ENCODE measurements around the gene WWC2. TPM values are rescaled to one million over a fixed set of nuclear protein-coding genes. Genes with fewer than 3 reads are reported as not detected.

The WWC2 gene
- polyA plus RNA-seq, 4 donors = 0.22 to 15.6 (median 2.1) TPM

GRCh38 chr4:183256756-183257385 lies 157.8 kb downstream of the WWC2 start:
- Histone ChIP-seq H3K36me3 (ENCODE audit: control insufficient read depth in 3 of 3, insufficient read depth in 2 of 3, low read depth in 1 of 3, low read length in 3 of 3) (peaks cover 0 to 11% (median 0%) of the 10 kb centered on the region in 3 donors), H3K27me3 (ENCODE audit: control insufficient read depth in 3 of 3, insufficient read depth in 3 of 3, low read length in 3 of 3) (no peaks in the 10 kb centered on the region), H3K4me3 (ENCODE audit: low read depth in 1 of 3, low read length in 3 of 3) (no peak overlapping the region), H3K9me3 (ENCODE audit: control insufficient read depth in 2 of 2, insufficient read depth in 1 of 2, low read depth in 1 of 2, low read length in 1 of 2) (no peaks in the 10 kb centered on the region), H3K4me1 (ENCODE audit: control insufficient read depth in 3 of 3, insufficient read depth in 2 of 3, low read depth in 1 of 3, low read length in 2 of 3) (peaks cover 0 to 21% (median 0%) of the 10 kb centered on the region in 3 donors), H3K27ac (ENCODE audit: low read depth in 1 of 3, low read length in 2 of 3) (no peak overlapping the region)
- DNase-seq = peak; percentile 32 to 61
- no peak for FAIRE-seq
- 35 to 45% (median 38%) methylated on average over 9 of the region's 9 CpGs for WGBS, 3 donors

- H3K9me3 ChIP-seq (ENCODE audit: control insufficient read depth in 2 of 2, insufficient read depth in 1 of 2, low read depth in 1 of 2, low read length in 1 of 2) = no peaks in the 10 kb centered on the region
- no peak overlapping the region for H3K27ac ChIP-seq (ENCODE audit: low read depth in 1 of 3, low read length in 2 of 3)
- no peak overlapping the region for H3K4me3 ChIP-seq (ENCODE audit: low read depth in 1 of 3, low read length in 3 of 3)
- H3K27me3 ChIP-seq (ENCODE audit: control insufficient read depth in 3 of 3, insufficient read depth in 3 of 3, low read length in 3 of 3) = no peaks in the 10 kb centered on the region
- H3K36me3 ChIP-seq (ENCODE audit: control insufficient read depth in 3 of 3, insufficient read depth in 2 of 3, low read depth in 1 of 3, low read length in 3 of 3) = peaks cover 0 to 7% (median 0%) of the 10 kb centered on the region in 3 donors
- DNase-seq = no peak
- FAIRE-seq = no peak
- WGBS, 3 donors = 75 to 86% (median 86%) methylated on average over 6 of the region's 6 CpGs
- H3K4me1 ChIP-seq (ENCODE audit: control insufficient read depth in 3 of 3, insufficient read depth in 2 of 3, low read depth in 1 of 3, low read length in 2 of 3) = peaks cover 0 to 29% (median 0%) of the 10 kb centered on the region in 3 donors
Measured at GRCh38 chr4:183257808-183258207, 158.8 kb downstream of the WWC2 start.

GRCh38 chr4:183260491-183261151 lies 161.6 kb downstream of the WWC2 start:
- H3K27me3 ChIP-seq (ENCODE audit: control insufficient read depth in 3 of 3, insufficient read depth in 3 of 3, low read length in 3 of 3) = peaks cover 0 to 1% (median 0%) of the 10 kb centered on the region in 3 donors
- WGBS, 3 donors = 46 to 76% (median 57%) methylated on average over 10 of the region's 10 CpGs
- H3K27ac ChIP-seq (ENCODE audit: low read depth in 1 of 3, low read length in 2 of 3) = peak overlapping the region in 1 of 3 donors; percentile 3
- H3K4me3 ChIP-seq (ENCODE audit: low read depth in 1 of 3, low read length in 3 of 3) = no peak overlapping the region
- H3K9me3 ChIP-seq (ENCODE audit: control insufficient read depth in 2 of 2, insufficient read depth in 1 of 2, low read depth in 1 of 2, low read length in 1 of 2) = no peaks in the 10 kb centered on the region
- DNase-seq = peak; percentile 39 to 82
- H3K4me1 ChIP-seq (ENCODE audit: control insufficient read depth in 3 of 3, insufficient read depth in 2 of 3, low read depth in 1 of 3, low read length in 2 of 3) = peaks cover 0 to 26% (median 0%) of the 10 kb centered on the region in 3 donors
- peaks cover 0 to 6% (median 0%) of the 10 kb centered on the region in 3 donors for H3K36me3 ChIP-seq (ENCODE audit: control insufficient read depth in 3 of 3, insufficient read depth in 2 of 3, low read depth in 1 of 3, low read length in 3 of 3)
- no peak for FAIRE-seq

- Histone ChIP-seq H3K4me1 (ENCODE audit: control insufficient read depth in 3 of 3, insufficient read depth in 2 of 3, low read depth in 1 of 3, low read length in 2 of 3) (peaks cover 0 to 22% (median 0%) of the 10 kb centered on the region in 3 donors), H3K9me3 (ENCODE audit: control insufficient read depth in 2 of 2, insufficient read depth in 1 of 2, low read depth in 1 of 2, low read length in 1 of 2) (no peaks in the 10 kb centered on the region), H3K27me3 (ENCODE audit: control insufficient read depth in 3 of 3, insufficient read depth in 3 of 3, low read length in 3 of 3) (peaks cover 0 to 2% (median 0%) of the 10 kb centered on the region in 3 donors), H3K36me3 (ENCODE audit: control insufficient read depth in 3 of 3, insufficient read depth in 2 of 3, low read depth in 1 of 3, low read length in 3 of 3) (peaks cover 0 to 6% (median 0%) of the 10 kb centered on the region in 3 donors), H3K27ac (ENCODE audit: low read depth in 1 of 3, low read length in 2 of 3) (peak overlapping the region in 2 of 3 donors; percentile 18 to 63), H3K4me3 (ENCODE audit: low read depth in 1 of 3, low read length in 3 of 3) (no peak overlapping the region)
- FAIRE-seq (no peak), DNase-seq (peak; percentile 83 to 89)
- WGBS, 3 donors = 5 to 10% (median 6%) methylated on average over 7 of the region's 7 CpGs
Measured at GRCh38 chr4:183261953-183262775, 163.1 kb downstream of the WWC2 start.

- H3K27ac ChIP-seq (ENCODE audit: low read depth in 1 of 3, low read length in 2 of 3) = peak overlapping the region in 1 of 3 donors; percentile 63
- FAIRE-seq (no peak), DNase-seq (peak in 1 of 2 donors; percentile 5)
- 16 to 44% (median 21%) methylated on average over 6 of the region's 6 CpGs for WGBS, 3 donors
- no peak overlapping the region for H3K4me3 ChIP-seq (ENCODE audit: low read depth in 1 of 3, low read length in 3 of 3)
- H3K9me3 ChIP-seq (ENCODE audit: control insufficient read depth in 2 of 2, insufficient read depth in 1 of 2, low read depth in 1 of 2, low read length in 1 of 2) = no peaks in the 10 kb centered on the region
- H3K27me3 ChIP-seq (ENCODE audit: control insufficient read depth in 3 of 3, insufficient read depth in 3 of 3, low read length in 3 of 3) = peaks cover 0 to 2% (median 0%) of the 10 kb centered on the region in 3 donors
- H3K36me3 ChIP-seq (ENCODE audit: control insufficient read depth in 3 of 3, insufficient read depth in 2 of 3, low read depth in 1 of 3, low read length in 3 of 3) = peaks cover 0 to 6% (median 0%) of the 10 kb centered on the region in 3 donors
- H3K4me1 ChIP-seq (ENCODE audit: control insufficient read depth in 3 of 3, insufficient read depth in 2 of 3, low read depth in 1 of 3, low read length in 2 of 3) = peaks cover 0 to 22% (median 0%) of the 10 kb centered on the region in 3 donors
Measured at GRCh38 chr4:183262776-183263100, 163.7 kb downstream of the WWC2 start.

GRCh38 chr4:183263787-183264386 lies 164.8 kb downstream of the WWC2 start:
- FAIRE-seq (no peak), DNase-seq (no peak)
- Histone ChIP-seq H3K27ac (ENCODE audit: low read depth in 1 of 3, low read length in 2 of 3) (no peak overlapping the region), H3K27me3 (ENCODE audit: control insufficient read depth in 3 of 3, insufficient read depth in 3 of 3, low read length in 3 of 3) (peaks cover 0 to 2% (median 0%) of the 10 kb centered on the region in 3 donors), H3K4me1 (ENCODE audit: control insufficient read depth in 3 of 3, insufficient read depth in 2 of 3, low read depth in 1 of 3, low read length in 2 of 3) (peaks cover 0 to 22% (median 0%) of the 10 kb centered on the region in 3 donors), H3K36me3 (ENCODE audit: control insufficient read depth in 3 of 3, insufficient read depth in 2 of 3, low read depth in 1 of 3, low read length in 3 of 3) (peaks cover 0 to 8% (median 0%) of the 10 kb centered on the region in 3 donors), H3K9me3 (ENCODE audit: control insufficient read depth in 2 of 2, insufficient read depth in 1 of 2, low read depth in 1 of 2, low read length in 1 of 2) (no peaks in the 10 kb centered on the region), H3K4me3 (ENCODE audit: low read depth in 1 of 3, low read length in 3 of 3) (no peak overlapping the region)
- WGBS, 3 donors = 74 to 81% (median 77%) methylated on average over 8 of the region's 8 CpGs

- H3K9me3 ChIP-seq (ENCODE audit: control insufficient read depth in 2 of 2, insufficient read depth in 1 of 2, low read depth in 1 of 2, low read length in 1 of 2) = no peaks in the 10 kb centered on the region
- peaks cover 0 to 22% (median 0%) of the 10 kb centered on the region in 3 donors for H3K4me1 ChIP-seq (ENCODE audit: control insufficient read depth in 3 of 3, insufficient read depth in 2 of 3, low read depth in 1 of 3, low read length in 2 of 3)
- FAIRE-seq (no peak), DNase-seq (no peak)
- H3K27me3 ChIP-seq (ENCODE audit: control insufficient read depth in 3 of 3, insufficient read depth in 3 of 3, low read length in 3 of 3) = peaks cover 0 to 2% (median 0%) of the 10 kb centered on the region in 3 donors
- WGBS, 3 donors = 75 to 85% (median 77%) methylated on average over 1 of the region's 1 CpG
- H3K36me3 ChIP-seq (ENCODE audit: control insufficient read depth in 3 of 3, insufficient read depth in 2 of 3, low read depth in 1 of 3, low read length in 3 of 3) = peaks cover 0 to 8% (median 0%) of the 10 kb centered on the region in 3 donors
- H3K27ac ChIP-seq (ENCODE audit: low read depth in 1 of 3, low read length in 2 of 3) = no peak overlapping the region
- no peak overlapping the region for H3K4me3 ChIP-seq (ENCODE audit: low read depth in 1 of 3, low read length in 3 of 3)
Measured at GRCh38 chr4:183264614-183265013, 165.6 kb downstream of the WWC2 start.

- no peaks in the 10 kb centered on the region for H3K9me3 ChIP-seq (ENCODE audit: control insufficient read depth in 2 of 2, insufficient read depth in 1 of 2, low read depth in 1 of 2, low read length in 1 of 2)
- H3K36me3 ChIP-seq (ENCODE audit: control insufficient read depth in 3 of 3, insufficient read depth in 2 of 3, low read depth in 1 of 3, low read length in 3 of 3) = peaks cover 0 to 4% (median 0%) of the 10 kb centered on the region in 3 donors
- H3K27ac ChIP-seq (ENCODE audit: low read depth in 1 of 3, low read length in 2 of 3) = no peak overlapping the region
- H3K4me3 ChIP-seq (ENCODE audit: low read depth in 1 of 3, low read length in 3 of 3) = no peak overlapping the region
- WGBS, 3 donors = 91 to 92% (median 91%) methylated on average over 3 of the region's 3 CpGs
- peaks cover 0 to 15% (median 0%) of the 10 kb centered on the region in 3 donors for H3K4me1 ChIP-seq (ENCODE audit: control insufficient read depth in 3 of 3, insufficient read depth in 2 of 3, low read depth in 1 of 3, low read length in 2 of 3)
- FAIRE-seq (no peak), DNase-seq (no peak)
- peaks cover 0 to 2% (median 0%) of the 10 kb centered on the region in 3 donors for H3K27me3 ChIP-seq (ENCODE audit: control insufficient read depth in 3 of 3, insufficient read depth in 3 of 3, low read length in 3 of 3)
Measured at GRCh38 chr4:183266371-183266770, 167.3 kb downstream of the WWC2 start.
